HEK293 (cell line): ENCODE results near the gene TBX4.

ENCODE experiments used
- ATF2 ChIP-seq: fragments of 450-650 bp; formaldehyde crosslinking; IDR thresholded peaks from 2 replicates; pipeline ENCODE4 v1.5.1; 2016; ENCODE audit warnings: missing biosample characterization, missing genetic modification characterization, low read depth
- CTCF ChIP-seq: fragments of 450-650 bp; formaldehyde crosslinking; IDR thresholded peaks from 2 replicates; pipeline ENCODE4 v1.5.1; 2016; ENCODE audit warnings: missing biosample characterization, missing genetic modification characterization
- GLI4 ChIP-seq: fragments of 450-650 bp; formaldehyde crosslinking; IDR thresholded peaks from 2 replicates; pipeline ENCODE4 v1.5.1; 2016; ENCODE audit warnings: missing biosample characterization, missing genetic modification characterization
- PATZ1 ChIP-seq: fragments of 450-650 bp; formaldehyde crosslinking; IDR thresholded peaks from 2 replicates; pipeline ENCODE4 v1.5.1; 2016; ENCODE audit warnings: missing biosample characterization, missing genetic modification characterization
- ZBTB20 ChIP-seq: fragments of 450-650 bp; formaldehyde crosslinking; IDR thresholded peaks from 2 replicates; pipeline ENCODE4 v1.5.1; 2016; ENCODE audit warnings: missing biosample characterization, missing genetic modification characterization
- ZBTB7A ChIP-seq: fragments of 450-650 bp; formaldehyde crosslinking; IDR thresholded peaks from 2 replicates; pipeline ENCODE4 v1.5.1; 2016; ENCODE audit warnings: low read depth, missing biosample characterization, missing genetic modification characterization
- ZNF433 ChIP-seq: fragments of 450-650 bp; formaldehyde crosslinking; IDR thresholded peaks from 2 replicates; pipeline ENCODE4 v1.5.1; 2016; ENCODE audit warnings: missing biosample characterization, missing genetic modification characterization, low read depth
- ZNF501 ChIP-seq: fragments of 450-650 bp; formaldehyde crosslinking; IDR thresholded peaks from 2 replicates; pipeline ENCODE4 v1.5.1; 2016; ENCODE audit warnings: missing biosample characterization, missing genetic modification characterization
- ZNF558 ChIP-seq: fragments of 450-650 bp; formaldehyde crosslinking; IDR thresholded peaks from 2 replicates; pipeline ENCODE4 v1.5.1; 2016; ENCODE audit warnings: missing biosample characterization, missing genetic modification characterization
- ZNF837 ChIP-seq: fragments of 450-650 bp; formaldehyde crosslinking; IDR thresholded peaks from 2 replicates; pipeline ENCODE4 v1.5.1; 2016; ENCODE audit warnings: missing biosample characterization, missing genetic modification characterization
- ZSCAN18 ChIP-seq: fragments of 450-650 bp; formaldehyde crosslinking; IDR thresholded peaks from 2 replicates; pipeline ENCODE4 v1.5.1; 2016; ENCODE audit warnings: missing biosample characterization, missing genetic modification characterization

GRCh38 chr17:61436273-61436672 is 15.9 kb upstream of the TBX4 start:
- no peak for TF ChIP-seq ZSCAN18
- TF ChIP-seq ZBTB20 = no peak
- TF ChIP-seq ZNF433 = no peak
- no peak for TF ChIP-seq ZNF837 (tag by site-specific recombination)
- TF ChIP-seq ATF2 (tag by site-specific recombination) = no peak
- no peak for TF ChIP-seq CTCF (tag by site-specific recombination)
- TF ChIP-seq ZNF501 (tag by site-specific recombination) = no peak
- no peak for TF ChIP-seq ZBTB7A (tag by site-specific recombination)
- TF ChIP-seq GLI4 (tag by site-specific recombination) = no peak
- no peak for TF ChIP-seq PATZ1 (tag by site-specific recombination)
- TF ChIP-seq ZNF558 (tag by site-specific recombination) = no peak
